A673 (cell line): ENCODE results near the gene PSMB5. TPM values are rescaled to one million over a fixed set of nuclear protein-coding genes. Genes with fewer than 3 reads are reported as not detected.

Experiments
- Bru-seq: library from RNA; stranded (reverse); fragments of 400-500 nt; gene quantifications from one replicate; lab custom pipeline; 2021; lab: Mats Ljungman, UMichigan
- BruChase-seq, 2 experiments: library from RNA; stranded (reverse); fragments of 400-500 nt; gene quantifications; one replicate each; lab custom pipeline; 2021; lab: Mats Ljungman, UMichigan
- BruUV-seq: library from RNA; stranded (reverse); fragments of 400-500 nt; replicated peaks from 2 replicates; lab custom pipeline; 2021; lab: Mats Ljungman, UMichigan
- CTCF ChIA-PET: fragments of 300-600 bp; sonication (Branson Sonifier 250); formaldehyde crosslinking; loops from one replicate; lab custom pipeline; 2022; ENCODE audit warnings: antibody characterized with exemption; lab: Charles Lee
- POLR2A ChIA-PET: fragments of 300-600 bp; sonication (Branson Sonifier 250); formaldehyde crosslinking; loops from one replicate; lab custom pipeline; 2022; ENCODE audit warnings: antibody characterized with exemption; ENCODE audit not compliant: low non-redundant PET; lab: Charles Lee
- DNase-seq: peaks from one replicate; pipeline ENCODE4 v3.0.0-alpha.2; 2015; ENCODE audit warnings: low spot score
- H3K27ac ChIP-seq: fragments of 200-600 bp; sonication (generic); 2 replicates; pipeline ENCODE4 v1.5.1; 2016; ENCODE audit warnings: mixed run types, low read depth, mild to moderate bottlenecking, mixed read lengths, antibody characterized with exemption, low read length; ENCODE audit not compliant: poor library complexity, severe bottlenecking
- H3K27me3 ChIP-seq: fragments of 200-600 bp; sonication (generic); replicated peaks from 2 replicates; pipeline ENCODE4 v1.6.1; 2017; ENCODE audit warnings: mixed run types, low read depth, mild to moderate bottlenecking, mixed read lengths, antibody characterized with exemption, low read length; ENCODE audit not compliant: insufficient read depth, poor library complexity
- H3K36me3 ChIP-seq: fragments of 200-600 bp; sonication (generic); 2 replicates; pipeline ENCODE4 v1.6.1; 2016; ENCODE audit warnings: mixed run types, mild to moderate bottlenecking, mixed read lengths, antibody characterized with exemption, low read length; ENCODE audit not compliant: insufficient read depth, poor library complexity, severe bottlenecking
- H3K4me1 ChIP-seq: fragments of 200-600 bp; sonication (generic); 2 replicates; pipeline ENCODE4 v1.6.1; 2017; ENCODE audit warnings: mixed run types, mild to moderate bottlenecking, mixed read lengths, antibody characterized with exemption, low read length; ENCODE audit not compliant: insufficient read depth, poor library complexity, severe bottlenecking
- H3K4me3 ChIP-seq: fragments of 200-600 bp; sonication (generic); 2 replicates; pipeline ENCODE4 v1.5.1; 2016; ENCODE audit warnings: low read depth, mixed run types, mild to moderate bottlenecking, mixed read lengths, low read length; ENCODE audit not compliant: poor library complexity, severe bottlenecking
- H3K9me3 ChIP-seq: fragments of 200-600 bp; sonication (generic); 2 replicates; pipeline ENCODE4 v1.6.1; 2016; ENCODE audit warnings: mixed run types, low read depth, mild to moderate bottlenecking, mixed read lengths, antibody characterized with exemption, low read length; ENCODE audit not compliant: poor library complexity, severe bottlenecking
- CTCF ChIP-seq: fragments of 300-800, 200-600 bp; sonication (generic); conservative IDR thresholded peaks from 2 replicates; pipeline ENCODE4 v1.5.1; 2017; ENCODE audit warnings: low read depth, mild to moderate bottlenecking, antibody characterized with exemption, low read length, moderate library complexity, mixed read lengths
- EZH2 ChIP-seq: fragments of 200-600 bp; sonication (generic); IDR thresholded peaks from 2 replicates; pipeline ENCODE4 v1.6.1; 2017; ENCODE audit warnings: borderline replicate concordance, low read depth, mild to moderate bottlenecking, mixed read lengths, antibody characterized with exemption, low read length; ENCODE audit not compliant: poor library complexity, severe bottlenecking
- intact Hi-C: fragments of 100-400 bp; cut with micrococcal nuclease; formaldehyde crosslinking; loops from one replicate; pipeline ENCODE4 v1.10.0; 2022; ENCODE audit not compliant: unreplicated experiment
- long read RNA-seq: library from polyadenylated mRNA; stranded (forward); transcript quantifications from one replicate; pipeline ENCODE4 v2.0.0, GENCODE V29; 2022
- total RNA-seq: library from RNA; stranded (reverse); gene quantifications from 2 replicates; pipeline ENCODE4 v1.2.3, GENCODE V29; 2021

The PSMB5 gene
- total RNA-seq = 491 and 500 TPM in 2 replicates
- Bru-seq, nascent RNA = percentile 96 among the genes with signal in this experiment
- percentile 92 among the genes with signal in this experiment for BruChase-seq, experiment 1, labeled RNA remaining after a 2-hour chase
- percentile 96 among the genes with signal in this experiment for BruChase-seq, experiment 2, labeled RNA remaining after a 6-hour chase
- long read RNA-seq, transcript PSMB5-201 (3 exons, 796 nt) = minor isoform, 6 of 1,150 reads
- long read RNA-seq, transcript PSMB5-205 (4 exons, 1,117 nt) = minor isoform, 32 of 1,150 reads
- long read RNA-seq, transcript PSMB5-202 (3 exons, 1,294 nt) = major isoform, 1,048 of 1,150 reads
- long read RNA-seq, transcript PSMB5-203 (3 exons, 900 nt) = minor isoform, 19 of 1,150 reads
- long read RNA-seq, partial matches to known transcripts = 14 of 1,150 reads
- long read RNA-seq, other reads (novel, unspliced or antisense) = 26 of 1,150 reads

- BruUV-seq = no TSS peak
- intact Hi-C loops = loop anchor here (1.0 kb wide), 1 partner anchor 27 kb away; no protein-coding TSS in a partner anchor
Observed at GRCh38 chr14:23034498-23035302, at the start of gene PSMB5. TSS of gene PSMB5 (minus strand) at chr14:23034900. CDS start at chr14:23034881, 19 bp downstream.

GRCh38 chr14:23080474-23080873, 45.8 kb upstream of the PSMB5 start:
- TF ChIP-seq CTCF (no peak), EZH2 (no peak)
- H3K4me3 ChIP-seq = no peak overlapping the region
- intact Hi-C loops = no loop called here
- no peak for DNase-seq
- H3K27ac ChIP-seq = no peak overlapping the region
- peaks cover 96% of the 10 kb centered on the region for H3K36me3 ChIP-seq
- no peaks in the 10 kb centered on the region for H3K27me3 ChIP-seq
- ChIA-PET CTCF (no interaction called here), POLR2A (interaction anchor here (0.7 kb wide), 1 partner anchor 220 kb away, joined by 3 read pairs; no protein-coding TSS in a partner anchor)
- no peaks in the 10 kb centered on the region for H3K4me1 ChIP-seq
- no TSS peak for BruUV-seq
- no peaks in the 10 kb centered on the region for H3K9me3 ChIP-seq

More at GRCh38 chr14:23034498-23035302, at the start of gene PSMB5:
- TF ChIP-seq EZH2 (no peak), CTCF (no peak)
- ChIA-PET POLR2A (no interaction called here), CTCF (no interaction called here)
- Histone ChIP-seq H3K27me3 (no peaks in the 10 kb centered on the region), H3K27ac (peak within 1 kb of the TSS; percentile 98), H3K4me3 (peak within 1 kb of the TSS; percentile 87), H3K9me3 (no peaks in the 10 kb centered on the region), H3K4me1 (peaks cover 20% of the 10 kb centered on the region), H3K36me3 (peaks cover 35% of the 10 kb centered on the region)
- peak; percentile 97 for DNase-seq

GRCh38 chr14:23079716-23080115, 45.0 kb upstream of the PSMB5 start:
- POLR2A ChIA-PET = no interaction called here
- peaks cover 96% of the 10 kb centered on the region for H3K36me3 ChIP-seq

More at GRCh38 chr14:23079716-23080115, 45.0 kb upstream of the PSMB5 start:
- no TSS peak for BruUV-seq
- H3K27ac ChIP-seq = no peak overlapping the region
- DNase-seq = no peak
- intact Hi-C loops = no loop called here
- CTCF ChIA-PET = no interaction called here
- no peaks in the 10 kb centered on the region for H3K27me3 ChIP-seq
- no peak overlapping the region for H3K4me3 ChIP-seq
- H3K4me1 ChIP-seq = no peaks in the 10 kb centered on the region
- H3K9me3 ChIP-seq = no peaks in the 10 kb centered on the region
- no peak for TF ChIP-seq CTCF
- no peak for TF ChIP-seq EZH2
